NCI-H510A treated with DMSO at 0.1 percent for 48 hours (cell line): ENCODE measurements around the gene CYP26B1.
A peak's percentile ranks its signal among the peaks of the same experiment; 100 is the strongest.

Experiments used
- DNase-seq: peaks from one replicate; lab custom pipeline; 2025; lab: John Stamatoyannopoulos, UW

The CYP26B1 gene

DNA sequence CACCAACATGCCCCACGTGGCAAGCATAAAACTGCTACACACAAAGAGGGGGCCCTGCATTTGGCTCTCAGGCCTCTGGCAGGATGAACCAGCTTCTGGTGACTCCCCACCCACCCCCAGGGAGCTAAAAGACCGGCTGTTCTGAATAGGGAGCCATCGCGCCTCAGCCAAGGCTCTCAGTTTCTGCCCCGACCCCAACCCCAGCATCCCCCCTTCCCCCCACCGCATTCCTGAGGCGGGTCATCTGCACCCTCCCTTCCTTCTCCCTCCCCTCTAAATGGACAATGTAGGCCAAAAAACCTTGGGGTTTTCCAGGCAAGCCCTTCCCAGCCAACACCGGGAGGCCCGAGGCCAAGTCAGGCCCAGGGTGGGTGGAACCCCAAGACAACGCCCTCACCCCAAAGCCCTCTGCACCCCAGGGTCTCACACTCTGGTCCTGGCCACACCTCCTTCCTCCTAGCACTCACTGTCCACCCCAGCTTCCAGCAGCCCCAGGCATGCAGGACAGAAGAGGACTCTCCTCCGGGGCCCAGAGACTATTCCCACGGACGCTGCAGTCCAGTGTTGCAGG lies 5.7 kb downstream of the CYP26B1 start:
- DNase-seq: no peak

DNA sequence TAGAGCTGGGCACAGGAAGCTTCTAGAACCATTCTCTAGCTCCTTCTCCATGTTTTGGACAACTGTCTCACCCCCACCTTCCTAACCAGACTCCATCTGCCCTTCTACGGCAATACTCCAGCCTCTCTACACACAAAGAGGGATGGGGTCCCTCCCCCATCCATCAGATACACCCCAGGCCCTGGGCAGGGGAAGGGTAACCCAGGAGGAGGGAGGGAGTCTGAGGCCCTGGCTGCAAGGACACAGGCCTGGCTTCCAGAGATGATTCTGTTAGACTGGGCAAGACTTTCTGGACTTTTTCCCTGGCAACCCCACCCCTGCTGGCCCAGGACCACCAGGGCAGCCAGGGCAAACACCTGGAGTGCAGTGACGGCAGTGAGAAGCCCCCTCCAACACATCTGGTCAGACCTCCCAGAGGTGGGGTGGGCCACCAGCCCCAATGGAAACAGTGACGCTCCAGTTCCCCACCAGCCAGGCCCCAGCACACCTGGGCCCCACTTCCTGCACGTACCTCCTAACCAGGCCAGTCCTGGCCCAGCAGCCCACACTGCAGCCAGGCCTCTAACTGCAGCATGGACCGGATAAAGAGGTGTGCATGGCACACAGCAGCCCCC lies 6.5 kb downstream of the CYP26B1 start:
- DNase-seq: no peak

DNA sequence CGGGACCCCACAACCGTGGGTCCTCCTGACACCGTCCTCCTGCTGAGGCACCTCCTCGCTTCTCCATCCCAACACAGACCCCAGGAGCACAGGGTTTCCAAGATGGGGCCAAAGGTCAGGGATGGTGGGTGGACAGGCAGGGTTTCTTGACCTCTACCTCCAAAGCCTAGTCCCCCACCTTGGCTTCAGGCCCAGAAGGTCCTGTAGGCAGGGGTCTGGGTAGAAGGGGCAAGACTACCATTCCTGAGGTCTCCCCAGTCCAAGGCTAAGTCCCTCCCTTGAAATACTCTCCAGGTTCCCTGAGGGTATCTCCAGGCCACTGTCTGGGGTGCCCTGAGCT lies 7.1 kb downstream of the CYP26B1 start:
- no peak for DNase-seq

DNA sequence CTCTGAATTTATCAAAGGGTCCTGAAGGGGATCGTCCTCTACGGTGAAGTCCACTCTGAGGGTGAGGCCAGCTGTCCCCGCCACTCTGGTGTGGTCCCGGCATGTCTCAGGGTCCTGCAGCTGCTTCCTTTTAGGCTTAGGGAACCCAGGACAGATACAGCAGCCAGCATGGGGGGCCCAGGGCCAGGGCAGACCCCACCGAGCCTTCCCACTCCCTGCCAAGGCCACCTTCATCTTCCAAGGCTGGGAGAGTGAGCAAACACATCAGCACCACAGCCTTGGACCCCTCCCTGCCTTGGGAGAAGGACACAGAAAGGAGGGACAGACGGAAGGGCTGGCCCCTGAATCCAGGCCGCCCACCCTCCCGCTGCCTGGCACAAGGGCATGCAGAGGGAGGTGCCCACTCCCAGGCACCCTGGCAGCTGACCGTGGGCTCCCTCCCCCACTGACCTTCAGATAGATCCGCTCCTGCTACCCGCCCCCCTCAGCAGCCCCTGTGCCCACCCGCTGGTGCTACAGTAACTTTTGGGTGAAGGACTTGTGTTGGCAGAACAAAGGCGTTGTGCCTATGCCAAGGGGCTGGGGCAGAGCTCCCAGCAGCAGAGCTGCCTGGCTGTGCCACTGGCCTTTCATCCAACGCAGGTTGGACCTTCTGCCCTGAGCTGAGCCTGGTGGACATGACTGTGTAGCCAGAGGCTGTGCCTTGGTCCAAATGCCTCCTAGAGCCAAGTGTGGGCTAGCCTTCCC lies 7.6 kb downstream of the CYP26B1 start:
- no peak for DNase-seq

DNA sequence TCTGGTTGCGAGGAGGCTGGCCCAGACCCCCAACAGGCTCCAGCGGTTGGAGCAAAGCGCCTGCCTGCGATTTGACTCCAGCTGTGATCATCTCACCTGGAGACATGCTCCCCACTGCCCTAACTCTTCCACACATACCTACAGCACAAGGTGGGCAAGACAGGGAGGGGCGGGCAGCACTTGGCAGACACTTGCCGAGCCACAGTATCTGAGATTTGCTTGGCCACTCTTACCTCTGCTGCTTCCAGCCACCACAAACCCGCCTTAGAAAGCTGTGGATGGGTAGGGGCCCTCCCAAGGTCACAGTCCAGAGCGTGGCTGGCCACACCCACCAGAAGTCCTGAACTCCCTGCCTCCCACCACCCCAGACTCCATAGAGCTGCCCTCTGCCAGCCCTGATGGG lies 8.2 kb downstream of the CYP26B1 start:
- DNase-seq: no peak

DNA sequence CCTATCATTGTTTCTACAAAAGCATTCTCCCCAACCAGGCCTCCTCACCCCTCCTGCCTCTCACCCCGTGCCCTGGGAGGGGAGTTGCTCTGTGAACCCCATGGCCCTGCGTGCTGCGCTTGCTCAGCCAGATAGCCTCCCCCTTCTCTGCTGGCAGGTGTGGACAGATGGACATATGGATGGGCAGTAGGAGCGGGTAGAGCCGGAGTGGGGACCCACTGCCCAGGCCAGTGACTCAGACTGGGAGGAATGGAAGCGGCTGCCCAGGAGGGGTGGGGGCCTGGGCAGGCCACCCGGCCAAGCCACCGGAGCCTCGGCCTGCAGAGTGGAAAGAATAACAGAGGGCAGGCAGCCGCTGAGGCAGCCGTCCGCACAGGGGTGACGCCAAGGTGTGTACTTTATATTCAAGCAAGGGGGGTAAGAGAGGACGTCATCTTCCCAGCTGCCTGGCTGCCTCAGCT lies 8.7 kb downstream of the CYP26B1 start:
- no peak for DNase-seq

DNA sequence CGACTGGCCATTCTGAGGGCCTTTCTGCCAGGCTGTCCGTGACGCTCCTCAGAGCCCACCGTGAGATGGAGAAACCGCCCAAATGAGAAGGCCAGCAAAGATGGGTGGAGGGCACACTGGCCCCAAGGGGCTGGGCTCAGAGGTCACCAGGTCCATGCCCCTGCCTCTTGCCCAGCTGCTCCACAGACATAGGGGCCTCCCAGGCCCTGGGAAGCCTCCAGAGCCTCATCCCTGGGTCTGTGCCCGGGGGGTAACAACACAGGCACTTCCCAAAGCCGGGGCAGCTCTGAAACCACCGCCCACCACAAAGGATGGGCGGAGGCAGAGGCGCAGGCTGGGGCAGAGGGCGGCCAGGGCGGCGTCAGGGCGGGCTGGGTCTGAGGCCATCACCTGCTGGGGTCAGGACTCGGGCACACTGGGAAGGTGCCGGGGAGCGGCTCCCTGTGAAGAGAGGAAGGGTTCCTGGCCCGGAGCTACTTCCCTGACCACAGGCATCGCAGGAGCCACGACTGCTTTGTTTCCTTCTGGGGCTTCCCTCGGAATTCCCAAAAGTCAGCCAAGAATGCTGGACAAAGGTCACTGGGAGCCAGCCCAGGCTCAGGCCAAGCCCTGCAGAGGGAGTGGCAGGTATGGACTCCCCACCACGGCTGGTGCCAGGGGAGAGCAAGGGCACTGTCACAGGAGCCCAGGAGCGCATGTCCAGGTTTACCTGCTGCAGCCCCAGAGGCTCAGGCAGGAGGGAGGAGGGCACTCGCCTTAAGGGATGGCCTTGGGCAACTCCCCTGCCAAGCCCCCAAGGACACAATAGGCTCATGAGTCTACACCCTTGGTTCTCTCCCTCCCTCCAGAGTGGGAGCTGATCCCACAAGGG lies 9.4 kb downstream of the CYP26B1 start:
- DNase-seq: no peak

DNA sequence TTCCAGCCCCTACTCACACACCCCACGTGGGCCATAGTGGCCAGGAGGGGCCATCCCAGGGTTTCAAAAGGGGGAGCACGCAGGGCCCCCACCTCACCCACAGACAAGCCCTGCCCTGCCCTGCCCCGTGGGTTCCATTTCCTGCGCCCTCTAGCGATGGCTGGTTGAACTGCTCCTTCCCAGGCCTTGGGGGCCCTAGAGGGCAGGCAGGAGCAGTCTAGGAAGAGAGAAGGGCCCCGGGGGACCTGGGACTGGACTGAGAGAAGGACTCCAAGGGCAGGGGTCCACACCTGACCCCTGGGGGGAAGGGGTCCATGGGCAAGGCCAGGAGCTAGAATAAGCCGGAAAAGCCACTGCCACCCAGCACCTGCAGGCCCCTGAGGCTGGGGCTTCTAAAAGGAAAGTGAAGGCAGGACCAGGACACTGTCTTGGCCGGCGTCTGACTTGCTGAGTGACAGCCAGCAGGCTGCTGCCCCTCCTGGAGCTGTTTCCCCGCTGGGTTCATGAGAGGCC lies 10.1 kb downstream of the CYP26B1 start:
- DNase-seq: peak; percentile 52

DNA sequence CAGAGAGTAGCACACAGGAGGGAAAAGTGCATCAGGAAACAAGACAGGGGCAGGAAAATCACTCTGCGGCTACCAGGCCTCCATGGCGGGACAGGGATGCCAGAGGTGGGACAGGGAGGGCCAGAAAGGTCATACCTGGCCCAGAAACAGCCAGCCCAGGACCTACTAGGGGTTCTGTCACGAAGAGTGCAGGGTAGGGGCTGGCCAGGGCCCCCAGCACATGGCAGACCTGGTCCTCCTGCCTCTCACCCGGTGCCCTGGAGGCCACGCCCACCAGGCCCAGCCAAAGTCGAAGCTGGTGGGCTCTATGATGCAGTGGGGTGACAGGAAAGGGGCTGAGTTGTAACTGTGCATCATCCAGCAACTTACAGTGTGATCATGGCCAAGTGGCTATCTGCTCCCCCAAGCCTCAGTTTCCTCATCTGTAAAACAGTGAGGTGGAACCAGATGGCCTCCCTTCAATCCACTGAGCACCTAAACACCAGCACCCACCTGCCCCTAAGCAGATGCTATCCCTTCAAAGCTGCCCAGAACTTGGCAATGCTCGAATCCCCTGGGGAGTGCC lies 10.6 kb downstream of the CYP26B1 start:
- no peak for DNase-seq

DNA sequence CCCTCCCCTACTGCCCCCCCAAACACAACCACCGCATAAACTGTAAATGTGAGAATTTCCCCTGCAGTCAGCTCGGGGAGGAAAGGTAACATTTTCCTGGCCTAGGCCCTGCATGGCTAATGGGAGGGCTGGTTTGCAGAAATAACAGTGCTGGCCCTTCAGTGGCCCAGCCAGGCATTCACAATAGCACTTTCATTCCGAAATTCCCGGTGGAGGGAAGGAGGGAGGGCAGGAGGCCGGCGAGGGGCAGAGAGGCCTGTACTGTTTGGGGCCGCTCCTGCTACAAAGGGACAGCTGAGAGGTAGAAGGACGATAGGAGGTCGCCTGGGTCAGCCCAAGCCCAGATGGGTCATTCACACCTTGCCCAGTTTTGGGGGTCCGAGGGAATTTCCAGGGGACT lies 11.3 kb downstream of the CYP26B1 start:
- DNase-seq: no peak

DNA sequence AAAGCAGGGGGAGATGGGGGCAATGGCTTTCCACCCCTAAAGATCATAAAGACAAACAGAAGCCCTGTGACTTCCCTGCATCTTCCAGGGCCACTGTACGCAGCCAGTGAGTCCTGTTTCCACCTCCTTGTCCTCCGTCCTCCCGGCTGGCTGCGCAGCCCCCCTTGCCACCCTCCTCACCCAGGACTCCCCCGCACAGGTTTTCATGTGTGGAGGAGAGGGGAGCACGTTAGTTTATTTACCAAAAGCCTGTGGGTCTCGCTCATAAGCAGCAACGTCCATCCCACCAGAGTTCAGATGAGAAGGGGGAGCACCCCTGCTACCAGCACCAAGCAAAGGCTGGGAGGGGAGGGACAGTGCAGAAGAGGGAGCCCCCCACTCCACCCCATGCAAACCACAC lies 11.7 kb downstream of the CYP26B1 start:
- no peak for DNase-seq

DNA sequence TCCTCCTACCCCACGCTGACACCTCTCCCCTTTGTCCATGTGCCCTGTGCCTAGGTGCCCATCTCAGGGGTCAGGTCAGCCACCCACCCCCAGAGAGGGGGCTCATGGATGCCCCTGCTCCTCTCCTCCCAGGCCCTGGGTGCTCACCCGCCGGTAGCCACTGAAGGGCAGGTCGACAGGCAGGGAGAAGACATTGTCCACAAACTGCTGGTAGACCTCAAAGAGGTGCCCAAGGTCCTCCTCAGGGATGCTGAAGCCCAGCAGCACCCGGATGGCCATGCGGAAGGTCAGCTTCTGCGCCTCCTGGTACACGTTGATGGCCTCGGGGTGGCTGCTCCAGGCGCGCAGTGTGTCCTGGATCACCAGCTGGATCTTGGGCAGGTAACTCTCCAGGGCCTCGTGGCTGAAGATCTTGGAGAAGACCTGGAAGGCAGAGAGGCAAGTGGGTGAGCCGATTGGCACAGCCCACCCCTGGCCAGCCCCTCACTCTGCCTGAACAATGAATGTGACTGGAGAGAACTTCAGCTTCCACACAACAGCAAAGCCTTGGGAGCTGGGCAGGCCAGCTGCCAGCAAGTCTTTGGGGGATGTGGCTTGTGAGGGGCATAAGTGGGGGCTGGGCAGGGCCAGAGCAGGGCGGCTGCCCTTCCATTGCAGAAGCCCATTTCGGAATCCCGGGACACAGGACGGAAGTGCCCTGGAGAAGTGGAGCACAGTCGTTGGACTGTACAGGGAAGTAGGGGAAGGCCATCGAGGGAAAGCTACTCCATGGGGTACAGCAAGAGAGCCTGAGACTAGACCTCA lies 12.5 kb downstream of the CYP26B1 start:
- no peak for DNase-seq

DNA sequence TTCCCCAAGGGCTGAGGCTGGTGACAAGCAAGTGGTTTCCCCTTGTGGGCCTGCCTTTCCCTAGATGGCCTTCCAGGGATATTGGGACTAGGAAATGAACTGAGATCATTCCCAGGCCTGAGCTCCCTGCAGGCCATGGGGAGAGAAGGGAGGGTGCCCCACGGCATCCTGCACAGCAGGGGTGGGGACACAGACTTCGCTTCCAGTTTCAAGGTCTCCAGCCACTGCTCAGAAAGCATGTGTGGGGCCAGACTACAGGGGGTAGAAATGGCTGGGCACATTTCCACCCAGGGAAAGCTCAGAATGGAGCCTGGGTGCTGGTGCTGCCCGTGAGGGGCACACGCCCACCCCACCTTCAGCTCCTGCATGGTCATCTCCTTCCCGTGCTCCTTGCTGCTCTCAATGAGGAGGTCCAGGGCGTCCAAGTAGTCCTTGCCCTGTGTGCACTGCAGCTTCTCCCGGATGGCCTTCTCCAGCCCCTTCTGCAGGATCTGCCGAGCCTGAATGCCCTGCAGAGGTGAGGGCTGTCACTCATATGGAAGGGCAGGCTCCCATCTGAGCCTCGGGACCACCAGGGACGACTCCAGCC lies 13.2 kb downstream of the CYP26B1 start:
- no peak for DNase-seq

DNA sequence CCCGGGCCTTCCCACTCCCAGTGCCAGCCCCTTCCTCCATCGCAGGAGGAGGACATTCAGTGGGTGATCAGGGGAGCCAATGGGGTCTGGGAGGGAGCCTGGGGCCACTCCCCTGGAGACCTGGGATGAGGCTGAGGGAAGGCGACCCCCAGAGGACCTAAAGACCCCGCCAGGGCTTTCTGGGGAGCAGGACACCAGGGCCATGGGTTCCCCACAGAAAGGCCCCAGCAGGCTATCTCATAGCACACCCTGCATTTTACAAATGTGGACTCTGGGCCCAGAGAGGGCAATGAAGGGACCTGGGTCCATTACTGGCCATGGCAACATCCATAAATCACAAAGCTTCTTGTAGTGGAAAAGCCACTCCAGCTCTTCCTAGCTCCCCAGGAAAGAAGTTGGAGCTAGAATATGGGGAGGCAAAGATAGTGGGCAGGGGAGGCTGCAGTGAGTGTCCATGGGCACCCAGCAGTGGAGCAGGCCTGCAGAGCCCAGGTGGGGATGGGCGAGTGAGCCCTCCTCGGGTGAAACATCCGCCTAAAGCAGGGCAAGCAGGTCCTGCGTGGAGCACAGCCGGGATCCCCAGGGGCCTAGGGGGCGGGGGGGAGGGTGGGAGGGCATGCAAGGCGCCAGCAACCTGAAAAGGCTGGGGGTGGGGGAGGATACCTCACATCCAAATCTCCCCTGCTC lies 13.8 kb downstream of the CYP26B1 start:
- no peak for DNase-seq

DNA sequence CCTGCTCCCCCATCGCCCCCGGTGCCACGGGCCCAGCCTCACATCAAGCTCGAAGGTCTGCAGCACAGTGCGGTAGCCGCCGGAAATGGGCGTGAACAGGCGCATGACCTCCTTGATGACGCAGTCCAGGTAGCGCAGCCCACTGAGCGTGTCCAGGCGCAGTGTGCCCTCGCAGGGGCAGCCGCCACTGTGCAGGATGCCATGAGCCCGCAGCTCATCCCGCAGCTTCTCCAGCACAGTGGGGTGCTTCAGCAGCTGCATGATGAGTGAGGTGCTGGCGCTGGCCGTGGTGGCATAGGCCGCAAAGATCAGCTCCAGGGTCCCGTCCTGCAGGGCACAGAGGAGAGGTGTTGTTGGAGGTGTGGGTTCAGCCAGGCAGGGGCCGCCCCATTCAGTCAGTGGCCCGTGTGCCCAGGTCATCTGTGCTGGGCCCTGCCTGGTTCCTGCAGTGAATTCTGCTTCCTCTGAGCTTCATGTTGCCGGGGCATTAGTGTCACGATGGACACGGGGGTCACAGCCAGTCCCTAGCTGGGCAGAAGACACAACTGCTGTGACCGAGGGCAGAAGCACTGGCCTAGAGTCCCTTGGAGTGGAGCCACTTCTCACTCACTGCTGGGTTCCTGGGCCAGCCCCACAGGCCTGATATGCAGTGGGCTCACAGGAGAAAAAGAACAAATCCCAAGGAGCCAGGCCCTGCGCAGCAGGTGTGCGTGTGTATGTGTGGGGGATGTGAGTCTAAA lies 14.5 kb downstream of the CYP26B1 start:
- no peak for DNase-seq

DNA sequence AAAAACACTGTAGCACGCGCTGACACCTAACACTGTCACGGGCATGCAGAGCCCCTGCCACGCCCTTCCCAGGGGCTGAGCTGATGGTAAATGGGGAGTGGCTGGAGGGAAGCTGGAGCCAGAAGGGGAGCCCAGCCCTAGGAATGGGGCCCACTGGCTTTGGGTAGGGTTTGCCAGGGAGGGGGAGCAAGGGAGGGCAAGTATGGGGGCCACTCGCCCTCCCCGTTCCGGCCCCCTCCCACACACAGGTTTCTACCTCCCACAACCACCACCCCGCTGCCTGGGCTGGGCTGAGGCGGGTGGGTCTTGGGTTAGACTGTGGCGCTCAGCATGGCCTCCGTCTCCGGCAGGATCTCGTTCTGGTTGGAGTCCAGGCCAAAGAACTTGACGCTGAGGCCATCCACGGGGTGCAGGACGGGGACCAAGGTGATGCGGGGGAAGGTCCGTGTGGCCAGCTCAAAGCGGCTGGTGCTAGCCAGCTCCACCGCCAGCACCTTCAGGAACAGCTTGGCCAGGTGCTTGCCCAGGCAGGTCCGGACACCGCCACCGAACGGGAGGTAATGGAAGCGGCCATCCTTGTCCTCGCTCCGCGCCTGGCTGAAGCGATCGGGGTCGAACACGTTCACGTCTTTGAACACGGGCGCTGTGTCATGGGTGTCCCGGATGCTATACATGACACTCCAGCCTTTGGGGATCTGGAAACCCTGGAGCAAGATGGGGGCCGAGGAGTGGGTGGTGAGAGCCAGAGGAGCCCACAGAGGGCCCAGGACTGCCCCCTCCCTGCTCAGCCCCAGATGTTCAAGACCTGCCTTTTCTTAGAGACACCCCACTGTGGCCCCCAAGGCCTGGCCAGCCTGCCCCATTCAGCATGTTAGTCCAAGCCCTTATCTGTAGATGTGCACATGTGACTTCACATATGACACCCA lies 15.5 kb downstream of the CYP26B1 start:
- DNase-seq: no peak

DNA sequence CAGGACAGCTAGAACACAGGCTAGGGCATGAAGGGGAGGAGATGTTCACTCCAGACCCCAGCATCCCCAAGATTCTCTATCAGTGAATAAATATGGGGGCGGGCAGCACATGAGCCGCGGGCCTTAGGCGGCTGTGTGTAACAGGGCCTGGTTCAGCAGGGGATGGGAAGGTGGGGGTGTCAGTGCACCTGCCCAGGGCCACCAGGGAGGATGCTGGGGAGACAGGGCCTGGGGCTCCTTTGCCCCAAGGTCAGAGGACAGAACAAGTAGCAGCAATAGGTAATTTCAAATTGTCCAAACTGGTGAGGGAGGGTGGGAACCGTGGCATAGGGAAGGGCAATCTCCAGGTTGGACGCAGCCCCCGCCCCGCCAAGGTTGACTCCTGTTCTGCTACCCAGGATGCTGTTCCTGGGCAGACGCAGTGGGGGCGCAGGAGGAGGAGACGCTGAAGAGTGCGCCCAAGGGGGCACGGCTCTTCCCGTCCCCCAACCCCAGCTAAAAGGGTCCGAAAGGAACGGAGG lies 16.2 kb downstream of the CYP26B1 start:
- no peak for DNase-seq
